Sciatic nerve (tissue), 1 donor: ENCODE data around the gene HNRNPDL. TPM values are rescaled to one million over a fixed set of nuclear protein-coding genes. Genes with fewer than 3 reads are reported as not detected.

Experiments
- total RNA-seq: library from RNA; stranded (reverse); fragmentation: NEBNext Ultra II Directional; extraction: Animal tissue kit (Norgen Biotek cat#: 25700); gene quantifications from one replicate; pipeline ENCODE4 v1.2.1, GENCODE V29; 2021
- donor health status: DM: no; HTN: no; CAD: no.

The HNRNPDL gene
- total RNA-seq, 1 donor from 2014 or later, result 238 TPM

Other genes with a start within 250 kb of the HNRNPDL start
- gene HNRNPD, start 56.5 kb downstream of the HNRNPDL start, total RNA-seq, result 160 TPM
- 30.0 TPM for gene ENOPH1, start 128 bp upstream of the HNRNPDL start, total RNA-seq
- 14.3 TPM for gene TMEM150C, start 131.5 kb upstream of the HNRNPDL start, total RNA-seq